ENCODE measurements around the gene MMD2. TPM values are rescaled to one million over a fixed set of nuclear protein-coding genes. Genes with fewer than 3 reads are reported as not detected.

MMD2 gene, protein sequence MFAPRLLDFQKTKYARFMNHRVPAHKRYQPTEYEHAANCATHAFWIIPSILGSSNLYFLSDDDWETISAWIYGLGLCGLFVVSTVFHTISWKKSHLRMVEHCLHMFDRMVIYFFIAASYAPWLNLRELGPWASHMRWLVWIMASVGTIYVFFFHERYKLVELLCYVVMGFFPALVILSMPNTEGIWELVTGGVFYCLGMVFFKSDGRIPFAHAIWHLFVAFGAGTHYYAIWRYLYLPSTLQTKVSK
- not detected in 2 replicates for total RNA-seq

DNA sequence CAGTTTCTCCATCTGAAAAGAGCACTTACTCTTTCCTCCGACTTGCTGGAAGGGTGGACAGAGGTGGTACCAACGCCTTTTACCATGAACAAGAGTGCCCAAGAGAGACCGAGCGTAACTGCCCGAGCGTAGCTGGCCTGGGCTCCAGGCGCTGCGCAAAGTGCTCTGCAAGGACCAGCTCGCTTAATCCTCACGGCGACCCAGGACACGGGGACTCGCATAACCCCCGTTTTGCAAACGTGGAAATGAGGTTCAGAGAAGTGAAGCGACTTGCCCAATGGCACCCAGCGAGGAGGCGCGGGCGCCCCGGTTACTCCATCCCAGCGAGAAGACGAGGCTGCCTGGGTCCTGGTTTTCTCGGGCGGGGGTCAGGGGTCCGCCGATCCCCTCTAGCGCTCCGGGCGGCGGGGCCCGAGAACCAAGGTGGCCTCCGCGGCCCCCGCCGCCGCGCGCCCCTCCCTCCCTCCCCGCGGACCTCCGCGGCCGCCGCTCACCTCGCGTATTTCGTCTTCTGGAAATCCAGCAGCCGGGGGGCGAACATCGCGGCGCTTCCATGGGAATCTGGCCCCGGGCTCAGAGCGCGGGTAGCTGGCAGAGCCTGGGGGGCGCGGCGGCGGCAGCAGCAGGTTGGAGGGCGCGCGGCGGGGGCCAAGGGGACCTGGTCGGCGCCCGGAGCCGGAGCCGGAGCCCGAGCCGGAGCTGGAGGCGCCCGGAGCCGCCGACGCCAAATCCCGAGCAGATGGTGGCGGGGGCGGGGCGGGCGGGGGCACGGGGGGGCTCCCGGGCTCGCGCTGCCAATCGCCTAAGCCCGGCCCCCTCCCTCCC is at the start of gene MMD2:
Gene MMD2 (minus strand): TSS at position 711 of the 825 bp plus-strand sequence. CDS start 170 bp downstream, at position 541.

DNA sequence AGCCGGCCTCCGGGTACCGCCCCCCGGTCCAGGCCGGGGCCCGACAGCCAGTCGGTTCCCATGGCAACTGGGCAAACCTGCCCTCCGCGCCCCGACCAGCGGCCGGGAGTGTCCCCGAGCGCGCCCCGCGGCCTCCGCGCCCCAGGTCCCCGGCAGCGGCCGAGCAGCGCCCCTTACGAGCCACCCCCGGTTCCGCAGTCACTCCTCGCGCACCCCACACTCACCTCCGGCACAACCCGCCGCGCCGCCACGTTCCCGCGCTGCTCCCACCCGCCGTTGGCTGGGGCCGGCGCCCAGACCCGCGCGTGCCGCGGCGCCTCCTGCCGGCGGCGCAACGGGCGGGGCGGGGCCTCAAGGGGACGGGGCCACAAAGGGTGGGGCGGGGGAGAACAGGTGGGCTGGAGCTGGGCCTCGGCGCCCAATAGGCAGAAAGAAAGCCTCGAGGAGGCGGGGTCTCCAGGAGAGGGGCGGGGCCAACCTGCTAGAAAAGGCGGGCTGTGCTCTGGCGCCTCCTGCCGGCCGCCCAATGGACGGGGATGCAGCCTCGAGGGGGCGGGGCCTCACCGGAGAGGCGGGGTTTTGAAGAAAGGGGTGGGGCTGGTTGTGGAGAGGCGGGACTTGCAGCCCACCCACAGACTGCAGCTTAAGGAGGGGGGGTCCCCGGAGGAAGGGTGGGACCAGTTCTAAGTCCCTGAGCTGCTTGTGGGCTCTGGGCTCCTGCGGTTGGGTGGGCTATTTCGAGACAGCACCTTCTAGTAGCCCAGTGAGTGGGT is 75.4 kb downstream of the MMD2 start, which contains the start of gene RADIL:
Gene RADIL (minus strand): TSS at position 345 of the 773 bp plus-strand sequence. CDS start 5,577 bp downstream, outside the sequence.

DNA sequence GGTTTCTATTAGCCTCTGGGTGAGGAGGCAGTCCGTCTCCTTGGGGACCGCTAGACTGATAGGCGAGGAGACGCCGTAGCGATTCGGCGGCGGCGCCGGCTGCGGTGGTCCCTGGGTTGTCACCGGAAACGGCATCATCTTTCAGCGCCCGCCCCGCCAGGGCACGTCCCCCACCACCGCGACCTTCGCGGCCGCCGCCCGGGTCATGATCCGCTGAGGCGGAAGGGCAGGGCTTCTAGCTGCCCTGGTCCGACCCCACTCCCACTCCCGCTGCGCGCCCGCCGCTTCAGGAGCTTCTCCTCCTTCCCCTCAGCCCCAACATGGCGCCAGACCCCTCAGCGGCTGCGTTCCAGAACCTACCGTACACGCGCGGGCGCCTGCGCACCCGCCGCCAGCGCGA is 97.3 kb downstream of the MMD2 start, which contains the start of gene PAPOLB:
Gene PAPOLB (minus strand): TSS at position 358 of the 400 bp plus-strand sequence. CDS start 220 bp downstream, at position 138.

Small RNAs within 50 kb of the gene (small RNA-seq; reads per million reads assigned to genes)
- not detected for gene AC092032.1

Other genes starting within 250 kb of the MMD2 start
- 66.7 and 67.7 TPM in 2 replicates for gene AP5Z1, start 183.6 kb downstream of the MMD2 start, total RNA-seq
- gene PAPOLB, start 97.2 kb downstream of the MMD2 start, total RNA-seq: under 0.01 and 0.16 TPM in 2 replicates
- 0.81 and 2.3 TPM in 2 replicates for gene RADIL, start 75.5 kb downstream of the MMD2 start, total RNA-seq
- gene RBAK, start 86.7 kb upstream of the MMD2 start, total RNA-seq: 10.2 and 13.3 TPM in 2 replicates
- 62.1 and 63.8 TPM in 2 replicates for gene WIPI2, start 231.0 kb upstream of the MMD2 start, total RNA-seq

Measured in hair follicle dermal papilla cell (primary cell).